Adrenal gland (tissue), 5 donors: ENCODE data around the gene IL3.

Experiments used
- POLR2A ChIP-seq, 2 donors: fragments of 450-650 bp; IDR thresholded peaks; one replicate each; pipeline ENCODE4 v1.6.1; 2017; ENCODE audit warnings: antibody characterized with exemption in 2 of 2, mild to moderate bottlenecking in 2 of 2, moderate library complexity in 1 of 2
- TF ChIP-seq, protein P1 (sequence below), 6 experiments: fragments of 450-650 bp in 4 of 6; fragments of 200-600 bp in 2 of 6; sonication (generic) in 1 of 6; IDR thresholded peaks; 1 replicate in 5 of 6; 2 replicates in 1 of 6; pipeline versions ENCODE4 v1.5.1 to v1.8.0; 2016 to 2021; ENCODE audit warnings: antibody characterized with exemption in 6 of 6, mild to moderate bottlenecking in 2 of 6, moderate library complexity in 1 of 6
- donor health status: DM: no; HTN: no; CAD: no.

DNA sequence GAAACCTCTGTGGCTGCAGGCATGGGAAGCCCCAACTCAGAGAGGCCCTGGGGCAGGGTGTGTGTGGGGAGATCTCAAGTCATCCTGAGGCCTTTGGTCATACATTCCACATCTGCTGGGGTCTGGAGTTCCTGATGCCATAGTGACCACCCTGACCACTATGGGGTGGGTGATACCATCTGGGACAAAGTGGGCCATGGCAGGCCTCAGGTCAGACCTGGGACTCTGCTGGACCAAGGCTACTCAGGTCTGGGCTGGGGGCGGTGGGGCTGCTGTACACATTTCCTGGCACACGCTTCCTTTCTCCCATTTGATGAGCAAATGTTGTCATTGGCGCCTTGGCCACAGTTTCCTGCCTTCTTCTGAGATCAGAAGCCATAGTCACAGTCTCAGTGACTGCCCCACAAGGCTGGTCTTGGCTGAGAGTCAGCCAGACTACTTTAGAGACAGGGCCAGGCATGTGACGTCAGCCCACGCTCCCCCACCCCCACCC is 33.9 kb upstream of the IL3 start:
- TF ChIP-seq, protein P1, sequence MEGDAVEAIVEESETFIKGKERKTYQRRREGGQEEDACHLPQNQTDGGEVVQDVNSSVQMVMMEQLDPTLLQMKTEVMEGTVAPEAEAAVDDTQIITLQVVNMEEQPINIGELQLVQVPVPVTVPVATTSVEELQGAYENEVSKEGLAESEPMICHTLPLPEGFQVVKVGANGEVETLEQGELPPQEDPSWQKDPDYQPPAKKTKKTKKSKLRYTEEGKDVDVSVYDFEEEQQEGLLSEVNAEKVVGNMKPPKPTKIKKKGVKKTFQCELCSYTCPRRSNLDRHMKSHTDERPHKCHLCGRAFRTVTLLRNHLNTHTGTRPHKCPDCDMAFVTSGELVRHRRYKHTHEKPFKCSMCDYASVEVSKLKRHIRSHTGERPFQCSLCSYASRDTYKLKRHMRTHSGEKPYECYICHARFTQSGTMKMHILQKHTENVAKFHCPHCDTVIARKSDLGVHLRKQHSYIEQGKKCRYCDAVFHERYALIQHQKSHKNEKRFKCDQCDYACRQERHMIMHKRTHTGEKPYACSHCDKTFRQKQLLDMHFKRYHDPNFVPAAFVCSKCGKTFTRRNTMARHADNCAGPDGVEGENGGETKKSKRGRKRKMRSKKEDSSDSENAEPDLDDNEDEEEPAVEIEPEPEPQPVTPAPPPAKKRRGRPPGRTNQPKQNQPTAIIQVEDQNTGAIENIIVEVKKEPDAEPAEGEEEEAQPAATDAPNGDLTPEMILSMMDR (IDR thresholded peaks at IDR 0.05): no peak
- no peak for TF ChIP-seq POLR2A (IDR thresholded peaks at IDR 0.05)
